HepG2 (cell line): ENCODE measurements around the gene SAPCD1. TPM values are rescaled to one million over a fixed set of nuclear protein-coding genes. Genes with fewer than 3 reads are reported as not detected.

ENCODE experiments used
- ADNP ChIP-seq: sonication (generic); formaldehyde crosslinking; IDR thresholded peaks from 2 replicates; pipeline ENCODE4 v1.4.0; 2020; ENCODE audit warnings: missing genetic modification reagents
- BCL6 ChIP-seq: IDR thresholded peaks from 2 replicates; pipeline ENCODE4 v1.6.1; 2016; ENCODE audit warnings: missing genetic modification reagents, missing compliant biosample characterization
- CBFB ChIP-seq: sonication (generic); formaldehyde crosslinking; IDR thresholded peaks from 2 replicates; pipeline ENCODE4 v1.4.0; 2020; ENCODE audit warnings: missing genetic modification reagents
- EHMT2 ChIP-seq: fragments of 200-600 bp; sonication (generic); IDR thresholded peaks from 2 replicates; pipeline ENCODE4 v1.7.0; 2017; ENCODE audit warnings: antibody characterized with exemption, low read depth, low read length, borderline replicate concordance
- GFI1 ChIP-seq: sonication (generic); formaldehyde crosslinking; IDR thresholded peaks from 2 replicates; pipeline ENCODE4 v1.5.0; 2020; ENCODE audit warnings: missing genetic modification reagents, mild to moderate bottlenecking, borderline replicate concordance
- HDAC2 ChIP-seq: sonication (generic); formaldehyde crosslinking; IDR thresholded peaks from 2 replicates; pipeline ENCODE4 v1.4.0; 2020; ENCODE audit warnings: missing genetic modification reagents
- HNF4A ChIP-seq: sonication (generic); formaldehyde crosslinking; IDR thresholded peaks from 2 replicates; pipeline ENCODE4 v1.4.0; 2020; ENCODE audit warnings: missing genetic modification reagents
- IKZF4 ChIP-seq: sonication (generic); formaldehyde crosslinking; IDR thresholded peaks from 2 replicates; pipeline ENCODE4 v1.5.1; 2020; ENCODE audit warnings: borderline replicate concordance, mild to moderate bottlenecking, low read depth, missing genetic modification reagents; ENCODE audit errors: not compliant biosample characterization
- MEIS2 ChIP-seq: sonication (generic); formaldehyde crosslinking; IDR thresholded peaks from 2 replicates; pipeline ENCODE4 v1.9.0; 2021; ENCODE audit warnings: mild to moderate bottlenecking, missing genetic modification reagents
- MIER2 ChIP-seq: IDR thresholded peaks from 2 replicates; pipeline ENCODE4 v1.6.1; 2016; ENCODE audit warnings: missing biosample characterization, missing genetic modification reagents
- RAD21 ChIP-seq: fragments of 450-650 bp; formaldehyde crosslinking; IDR thresholded peaks from 2 replicates; pipeline ENCODE4 v1.5.0; 2020; ENCODE audit warnings: mild to moderate bottlenecking
- TEAD2 ChIP-seq: sonication (generic); formaldehyde crosslinking; IDR thresholded peaks from 2 replicates; pipeline ENCODE4 v1.9.0; 2021; ENCODE audit warnings: missing genetic modification reagents
- TRIM24 ChIP-seq: sonication (generic); formaldehyde crosslinking; IDR thresholded peaks from 2 replicates; pipeline ENCODE4 v1.8.0; 2022; ENCODE audit warnings: mild to moderate bottlenecking, missing genetic modification reagents
- ZBTB43 ChIP-seq: sonication (generic); formaldehyde crosslinking; conservative IDR thresholded peaks from 2 replicates; pipeline ENCODE4 v1.4.0; 2020; ENCODE audit warnings: missing genetic modification reagents
- ZMYM2 ChIP-seq: sonication (generic); formaldehyde crosslinking; IDR thresholded peaks from 2 replicates; pipeline ENCODE4 v1.8.0; 2022; ENCODE audit warnings: mild to moderate bottlenecking, missing genetic modification reagents
- ZNF337 ChIP-seq: sonication (generic); formaldehyde crosslinking; IDR thresholded peaks from 2 replicates; pipeline ENCODE4 v1.5.1; 2020; ENCODE audit warnings: missing genetic modification reagents, low read depth, mild to moderate bottlenecking, borderline replicate concordance
- ZNF34 ChIP-seq: sonication (generic); formaldehyde crosslinking; IDR thresholded peaks from 2 replicates; pipeline ENCODE4 v1.4.0; 2020; ENCODE audit warnings: mild to moderate bottlenecking, missing genetic modification reagents, borderline replicate concordance
- ZNF891 ChIP-seq: sonication (generic); formaldehyde crosslinking; IDR thresholded peaks from 2 replicates; pipeline ENCODE4 v1.5.0; 2020; ENCODE audit warnings: mild to moderate bottlenecking, missing genetic modification reagents
- ZSCAN20 ChIP-seq: sonication (generic); formaldehyde crosslinking; IDR thresholded peaks from 2 replicates; pipeline ENCODE4 v1.4.0; 2020; ENCODE audit warnings: missing genetic modification reagents, mild to moderate bottlenecking, borderline replicate concordance
- polyA plus RNA-seq, 8 experiments: library from polyadenylated mRNA; depleted of rRNA in 3 of 8; stranded (reverse) in 7 of 8; unstranded in 1 of 8; fragments of >200 nt; fragmentation: Illumina TruSeq in 4 of 8; extraction: Trizol in 4 of 8; gene quantifications; 2 replicates each; pipeline versions ENCODE4 v1.2.1 to v1.2.3, GENCODE V29; 2011 to 2016; ENCODE audit warnings: low read depth in 4 of 8, missing spikeins in 1 of 8, mixed read lengths in 1 of 8; ENCODE audit not compliant: insufficient read depth in 1 of 8
- total RNA-seq, 5 experiments: library from RNA; depleted of rRNA; stranded (reverse); fragments of >200 nt; fragmentation: Illumina TruSeq; extraction: Trizol; gene quantifications; 2 replicates each; pipeline ENCODE4 v1.2.3, GENCODE V29; 2016; ENCODE audit warnings: low read depth in 1 of 5
- TF ChIP-seq, protein P1 (sequence below), 2 experiments: sonication (generic) in 1 of 2; formaldehyde crosslinking in 1 of 2; IDR thresholded peaks; 2 replicates each; pipeline versions ENCODE4 v1.6.1 to v1.9.0; 2014 to 2022; ENCODE audit warnings: antibody characterized with exemption in 1 of 2, borderline replicate concordance in 1 of 2, inconsistent platforms in 1 of 2, low read depth in 1 of 2, missing genetic modification reagents in 1 of 2
- TF ChIP-seq, protein P2 (sequence below): sonication (generic); IDR thresholded peaks from 2 replicates; pipeline ENCODE4 v1.6.1; 2016; ENCODE audit warnings: low read depth, borderline replicate concordance

The SAPCD1 gene
- total and polyA plus RNA-seq, 2 of the 13 experiments (the other 11 are each of a cell fraction or from before 2014, with no cell fraction given) = 2.5 to 3.9 TPM

DNA sequence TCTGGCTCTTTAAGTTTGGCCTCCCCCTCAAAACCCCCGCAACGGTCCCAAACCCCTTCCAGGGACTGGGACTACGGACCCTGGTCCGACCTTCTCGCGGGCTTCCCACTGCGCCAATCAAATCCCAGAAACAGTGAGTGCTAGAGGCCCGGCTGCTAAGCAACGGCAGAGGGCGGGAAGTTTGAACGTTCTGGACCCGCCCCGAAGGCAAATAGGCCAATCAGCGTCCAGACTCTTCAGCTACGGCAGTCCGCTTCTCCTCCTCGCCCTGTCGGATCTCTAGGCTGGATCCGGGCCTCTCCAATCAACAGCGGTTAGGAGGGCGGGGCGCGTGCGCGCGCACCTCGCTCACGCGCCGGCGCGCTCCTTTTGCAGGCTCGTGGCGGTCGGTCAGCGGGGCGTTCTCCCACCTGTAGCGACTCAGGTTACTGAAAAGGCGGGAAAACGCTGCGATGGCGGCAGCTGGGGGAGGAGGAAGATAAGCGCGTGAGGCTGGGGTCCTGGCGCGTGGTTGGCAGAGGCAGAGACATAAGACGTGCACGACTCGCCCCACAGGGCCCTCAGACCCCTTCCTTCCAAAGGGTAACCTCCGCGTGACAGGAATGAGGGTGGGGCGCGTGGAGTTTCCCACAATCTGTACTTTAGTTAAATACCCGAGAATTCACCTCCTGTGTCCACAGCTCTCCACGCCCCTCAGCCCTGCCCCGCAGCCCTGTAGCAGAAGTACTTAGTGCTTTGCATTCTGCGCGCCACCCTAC lies 22.6 kb upstream of the SAPCD1 start, which contains the start of gene MSH5 (continued):
- TF ChIP-seq, protein P1, sequence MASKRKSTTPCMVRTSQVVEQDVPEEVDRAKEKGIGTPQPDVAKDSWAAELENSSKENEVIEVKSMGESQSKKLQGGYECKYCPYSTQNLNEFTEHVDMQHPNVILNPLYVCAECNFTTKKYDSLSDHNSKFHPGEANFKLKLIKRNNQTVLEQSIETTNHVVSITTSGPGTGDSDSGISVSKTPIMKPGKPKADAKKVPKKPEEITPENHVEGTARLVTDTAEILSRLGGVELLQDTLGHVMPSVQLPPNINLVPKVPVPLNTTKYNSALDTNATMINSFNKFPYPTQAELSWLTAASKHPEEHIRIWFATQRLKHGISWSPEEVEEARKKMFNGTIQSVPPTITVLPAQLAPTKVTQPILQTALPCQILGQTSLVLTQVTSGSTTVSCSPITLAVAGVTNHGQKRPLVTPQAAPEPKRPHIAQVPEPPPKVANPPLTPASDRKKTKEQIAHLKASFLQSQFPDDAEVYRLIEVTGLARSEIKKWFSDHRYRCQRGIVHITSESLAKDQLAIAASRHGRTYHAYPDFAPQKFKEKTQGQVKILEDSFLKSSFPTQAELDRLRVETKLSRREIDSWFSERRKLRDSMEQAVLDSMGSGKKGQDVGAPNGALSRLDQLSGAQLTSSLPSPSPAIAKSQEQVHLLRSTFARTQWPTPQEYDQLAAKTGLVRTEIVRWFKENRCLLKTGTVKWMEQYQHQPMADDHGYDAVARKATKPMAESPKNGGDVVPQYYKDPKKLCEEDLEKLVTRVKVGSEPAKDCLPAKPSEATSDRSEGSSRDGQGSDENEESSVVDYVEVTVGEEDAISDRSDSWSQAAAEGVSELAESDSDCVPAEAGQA (IDR thresholded peaks at IDR 0.05; ENCODE audit: low read depth) = peak; percentile 79; the same call in 1 of the 2 replicates
- TF ChIP-seq, protein P1 (CRISPR knock-in tag; IDR thresholded peaks at IDR 0.05; ENCODE audit: borderline replicate concordance) = no peak; the same call in 1 of the 2 replicates
- peak; percentile 90 for TF ChIP-seq ZMYM2 (CRISPR knock-in tag)
- peak; percentile 9; the same call in 1 of the 2 replicates for TF ChIP-seq MIER2 (CRISPR knock-in tag)
- no peak for TF ChIP-seq ADNP
- TF ChIP-seq CBFB = peak; percentile 47; the same call in 1 of the 2 replicates
- peak; percentile 98 for TF ChIP-seq ZNF891 (CRISPR knock-in tag)
- TF ChIP-seq IKZF4 (CRISPR knock-in tag) = peak; percentile 98
- no peak; the same call in 1 of the 2 replicates for TF ChIP-seq ZSCAN20 (CRISPR knock-in tag)
- peak; percentile 88 for TF ChIP-seq GFI1 (CRISPR knock-in tag)
- no peak for TF ChIP-seq EHMT2
- TF ChIP-seq HNF4A (CRISPR knock-in tag) = peak; percentile 94
- TF ChIP-seq, protein P2, sequence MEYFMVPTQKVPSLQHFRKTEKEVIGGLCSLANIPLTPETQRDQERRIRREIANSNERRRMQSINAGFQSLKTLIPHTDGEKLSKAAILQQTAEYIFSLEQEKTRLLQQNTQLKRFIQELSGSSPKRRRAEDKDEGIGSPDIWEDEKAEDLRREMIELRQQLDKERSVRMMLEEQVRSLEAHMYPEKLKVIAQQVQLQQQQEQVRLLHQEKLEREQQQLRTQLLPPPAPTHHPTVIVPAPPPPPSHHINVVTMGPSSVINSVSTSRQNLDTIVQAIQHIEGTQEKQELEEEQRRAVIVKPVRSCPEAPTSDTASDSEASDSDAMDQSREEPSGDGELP = peak; percentile 69; the same call in 1 of the 2 replicates
- TF ChIP-seq RAD21 (CRISPR knock-in tag) = peak; percentile 51
- peak; percentile 67; the same call in 1 of the 2 replicates for TF ChIP-seq ZBTB43 (CRISPR knock-in tag)
- no peak for TF ChIP-seq TRIM24 (CRISPR knock-in tag)
- peak; percentile 95 for TF ChIP-seq ZNF337 (CRISPR knock-in tag)
- peak; percentile 90; the same call in 1 of the 2 replicates for TF ChIP-seq MEIS2 (CRISPR knock-in tag)
- peak; percentile 52; the same call in 1 of the 2 replicates for TF ChIP-seq ZNF34 (CRISPR knock-in tag)
- peak; percentile 46; the same call in 1 of the 2 replicates for TF ChIP-seq BCL6 (CRISPR knock-in tag)
- peak; percentile 90; the same call in 1 of the 2 replicates for TF ChIP-seq TEAD2 (CRISPR knock-in tag)
- peak; percentile 67 for TF ChIP-seq HDAC2
